ENCODE data around the gene ASIC1. TPM values are rescaled to one million over a fixed set of nuclear protein-coding genes. Genes with fewer than 3 reads are reported as not detected.

ASIC1 gene
- total and polyA plus RNA-seq, 2 donors: 1.3 to 3.6 TPM

- 97% methylated on average over 4 of the region's 4 CpGs for WGBS
Observed at GRCh38 chr12:50038336-50038735, 19.1 kb upstream of the ASIC1 start.

DNA sequence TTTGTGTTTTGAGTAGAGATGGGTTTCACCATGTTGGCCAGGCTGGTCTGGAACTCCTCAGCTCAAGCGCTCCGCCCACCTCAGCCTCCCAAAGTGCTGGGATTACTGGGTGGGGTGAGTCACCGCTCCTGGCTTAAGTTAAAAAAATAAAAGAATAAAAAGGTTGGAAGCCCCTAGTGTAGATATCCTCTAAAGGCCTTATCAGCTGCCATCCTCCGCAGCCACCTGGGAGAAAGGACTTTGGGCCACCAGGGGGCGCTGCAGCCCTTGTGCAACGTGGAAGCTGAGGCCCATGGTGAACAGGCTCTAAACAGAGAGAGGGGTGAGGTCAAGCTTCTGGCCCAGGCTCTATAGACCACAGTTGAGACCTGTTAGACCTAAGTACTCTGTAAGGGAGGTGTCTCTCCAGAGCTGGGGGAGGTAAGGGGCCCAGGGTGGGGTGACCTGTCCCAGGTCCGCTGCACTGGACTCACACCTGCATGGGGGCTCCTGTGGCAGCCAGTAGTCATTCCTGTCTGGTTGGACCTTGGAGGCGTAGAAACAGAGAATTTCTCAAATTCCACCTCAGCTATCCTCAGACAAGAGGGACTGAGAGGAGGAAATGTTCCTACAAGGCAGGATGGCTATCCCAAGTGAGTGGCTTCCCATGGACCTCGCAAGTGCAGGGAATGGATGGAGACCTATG, 18.1 kb upstream of the ASIC1 start:
- Histone ChIP-seq H3K27me3 (ENCODE audit: control insufficient read depth in 2 of 2, insufficient read depth in 1 of 2, low read length in 1 of 2) (peaks cover 0 to 12% of the 10 kb centered on the region in 2 donors), H3K4me1 (ENCODE audit: control insufficient read depth in 2 of 2, insufficient read depth in 2 of 2, low read length in 2 of 2) (peaks cover 0 to 6% of the 10 kb centered on the region in 2 donors), H3K36me3 (ENCODE audit: control insufficient read depth in 2 of 2, insufficient read depth in 2 of 2, low read length in 1 of 2) (no peaks in the 10 kb centered on the region), H3K27ac (ENCODE audit: low read depth in 1 of 2, low read length in 1 of 2) (no peak overlapping the region), H3K9me3 (ENCODE audit: control insufficient read depth in 2 of 2, insufficient read depth in 1 of 2, low read length in 1 of 2) (peaks cover 0 to 3% of the 10 kb centered on the region in 2 donors), H3K4me3 (ENCODE audit: low read length in 2 of 2) (no peak overlapping the region)
- WGBS: 57% methylated on average over 9 of the region's 9 CpGs
- peak in 3 of 9 donors; percentile 72 to 88 (median 87) for DNase-seq (ENCODE audit: low read depth in 6 of 9, low spot score in 9 of 9)

More at GRCh38 chr12:50038336-50038735, 19.1 kb upstream of the ASIC1 start:
- no peaks in the 10 kb centered on the region for H3K36me3 ChIP-seq (ENCODE audit: control insufficient read depth in 2 of 2, insufficient read depth in 2 of 2, low read length in 1 of 2)
- peaks cover 0 to 3% of the 10 kb centered on the region in 2 donors for H3K9me3 ChIP-seq (ENCODE audit: control insufficient read depth in 2 of 2, insufficient read depth in 1 of 2, low read length in 1 of 2)
- H3K27ac ChIP-seq (ENCODE audit: low read depth in 1 of 2, low read length in 1 of 2): no peak overlapping the region
- H3K4me3 ChIP-seq (ENCODE audit: low read length in 2 of 2): no peak overlapping the region
- DNase-seq (ENCODE audit: low read depth in 6 of 9, low spot score in 9 of 9): no peak
- H3K27me3 ChIP-seq (ENCODE audit: control insufficient read depth in 2 of 2, insufficient read depth in 1 of 2, low read length in 1 of 2): peaks cover 0 to 18% of the 10 kb centered on the region in 2 donors
- peaks cover 0 to 8% of the 10 kb centered on the region in 2 donors for H3K4me1 ChIP-seq (ENCODE audit: control insufficient read depth in 2 of 2, insufficient read depth in 2 of 2, low read length in 2 of 2)

GRCh38 chr12:50040657-50041056, 16.7 kb upstream of the ASIC1 start:
- 92% methylated on average over 4 of the region's 4 CpGs for WGBS
- Histone ChIP-seq H3K9me3 (ENCODE audit: control insufficient read depth in 2 of 2, insufficient read depth in 1 of 2, low read length in 1 of 2) (peaks cover 0 to 3% of the 10 kb centered on the region in 2 donors), H3K36me3 (ENCODE audit: control insufficient read depth in 2 of 2, insufficient read depth in 2 of 2, low read length in 1 of 2) (no peaks in the 10 kb centered on the region), H3K27me3 (ENCODE audit: control insufficient read depth in 2 of 2, insufficient read depth in 1 of 2, low read length in 1 of 2) (peaks cover 0 to 12% of the 10 kb centered on the region in 2 donors), H3K27ac (ENCODE audit: low read depth in 1 of 2, low read length in 1 of 2) (no peak overlapping the region), H3K4me1 (ENCODE audit: control insufficient read depth in 2 of 2, insufficient read depth in 2 of 2, low read length in 2 of 2) (peaks cover 0 to 6% of the 10 kb centered on the region in 2 donors), H3K4me3 (ENCODE audit: low read length in 2 of 2) (no peak overlapping the region)
- no peak for DNase-seq (ENCODE audit: low read depth in 6 of 9, low spot score in 9 of 9)

DNA sequence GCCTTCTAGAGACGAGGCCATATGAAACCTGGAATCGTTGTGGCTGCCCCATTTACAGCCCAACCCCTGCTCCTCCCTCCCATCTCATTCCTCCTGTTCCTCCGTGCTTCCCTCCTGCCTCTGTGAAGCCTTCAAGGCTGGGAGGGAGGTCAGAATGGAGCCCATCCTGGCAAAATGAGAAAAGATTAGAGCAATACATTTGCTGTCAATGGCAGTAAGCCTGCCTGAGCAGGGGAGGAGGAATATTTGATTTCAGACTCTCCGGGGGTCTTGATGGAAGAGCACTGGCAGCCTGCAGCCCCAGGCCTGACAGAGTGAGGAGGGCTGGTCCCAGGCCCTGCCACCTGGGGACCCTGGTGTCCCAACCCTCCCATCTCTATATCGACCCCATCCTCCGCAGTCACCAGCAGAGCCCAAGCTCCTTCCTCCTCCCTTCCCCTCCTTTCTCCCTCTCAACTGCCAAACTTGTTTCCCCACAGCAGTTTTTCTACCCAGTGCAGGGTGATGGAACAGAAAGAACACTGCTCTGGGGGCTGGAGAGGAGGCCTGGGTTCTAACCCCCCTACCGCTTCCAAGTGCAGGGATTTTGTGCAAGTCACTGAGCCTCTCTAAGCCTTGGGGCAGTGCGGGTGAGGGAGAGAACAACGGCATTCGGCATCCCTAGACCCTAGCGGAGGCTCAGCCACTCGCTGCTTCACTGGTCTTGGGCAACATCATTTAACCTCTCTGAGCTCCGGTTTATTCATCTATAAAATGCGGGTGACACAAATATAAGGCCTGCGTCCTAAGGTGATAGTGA, 16.1 kb upstream of the ASIC1 start:
- Histone ChIP-seq H3K27me3 (ENCODE audit: control insufficient read depth in 2 of 2, insufficient read depth in 1 of 2, low read length in 1 of 2) (peaks cover 0 to 12% of the 10 kb centered on the region in 2 donors), H3K4me1 (ENCODE audit: control insufficient read depth in 2 of 2, insufficient read depth in 2 of 2, low read length in 2 of 2) (peaks cover 0 to 6% of the 10 kb centered on the region in 2 donors), H3K4me3 (ENCODE audit: low read length in 2 of 2) (no peak overlapping the region), H3K27ac (ENCODE audit: low read depth in 1 of 2, low read length in 1 of 2) (no peak overlapping the region), H3K9me3 (ENCODE audit: control insufficient read depth in 2 of 2, insufficient read depth in 1 of 2, low read length in 1 of 2) (peaks cover 0 to 3% of the 10 kb centered on the region in 2 donors), H3K36me3 (ENCODE audit: control insufficient read depth in 2 of 2, insufficient read depth in 2 of 2, low read length in 1 of 2) (no peaks in the 10 kb centered on the region)
- WGBS: 95% methylated on average over 15 of the region's 15 CpGs
- no peak for DNase-seq (ENCODE audit: low read depth in 6 of 9, low spot score in 9 of 9)

DNA sequence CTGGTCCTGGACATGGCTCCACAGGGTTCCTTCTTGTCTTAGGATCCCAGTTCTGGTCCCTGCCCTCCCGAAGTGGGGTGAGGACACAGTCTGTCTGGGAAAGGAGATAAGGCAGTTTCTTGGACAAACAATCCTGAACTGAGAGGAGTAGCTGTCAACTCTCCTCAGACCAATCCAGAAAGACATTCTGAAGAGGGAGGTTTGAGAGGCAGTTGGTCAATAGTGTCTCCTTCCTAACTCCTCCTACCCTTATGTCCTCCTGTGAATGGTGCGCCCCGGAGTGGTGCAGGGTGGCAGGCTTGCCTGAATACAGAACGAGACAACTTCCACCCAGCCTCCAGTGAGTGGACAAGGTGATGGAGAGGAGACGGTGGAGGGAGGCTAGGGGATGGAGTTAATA, 15.4 kb upstream of the ASIC1 start:
- WGBS: 93% methylated on average over 5 of the region's 5 CpGs
- DNase-seq (ENCODE audit: low read depth in 6 of 9, low spot score in 9 of 9): no peak
- H3K4me1 ChIP-seq (ENCODE audit: control insufficient read depth in 2 of 2, insufficient read depth in 2 of 2, low read length in 2 of 2): peaks cover 0 to 6% of the 10 kb centered on the region in 2 donors

DNA sequence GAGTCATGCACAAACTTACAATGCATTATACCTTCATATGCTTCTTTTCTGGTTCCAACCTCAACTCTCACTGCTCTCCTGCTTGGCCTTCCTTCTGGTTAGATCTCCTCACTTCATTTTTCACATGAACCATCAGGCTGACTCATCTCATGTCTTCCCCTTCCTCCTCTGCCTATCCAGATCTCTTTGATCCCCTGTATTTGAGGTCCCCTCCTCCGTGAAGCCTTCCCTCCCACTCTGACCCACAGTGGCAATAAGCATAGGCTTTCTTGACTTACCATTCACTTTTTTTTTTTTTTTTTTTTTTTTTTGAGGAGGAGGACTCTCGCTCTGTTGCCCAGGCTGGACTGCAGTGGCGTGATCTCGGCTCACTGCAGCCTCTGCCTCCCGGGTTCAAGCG, 14.7 kb upstream of the ASIC1 start:
- 91% methylated on average over 6 of the region's 6 CpGs for WGBS
- DNase-seq (ENCODE audit: low read depth in 6 of 9, low spot score in 9 of 9): no peak
- Histone ChIP-seq H3K4me1 (ENCODE audit: control insufficient read depth in 2 of 2, insufficient read depth in 2 of 2, low read length in 2 of 2) (peaks cover 0 to 6% of the 10 kb centered on the region in 2 donors), H3K27me3 (ENCODE audit: control insufficient read depth in 2 of 2, insufficient read depth in 1 of 2, low read length in 1 of 2) (peaks cover 0 to 15% of the 10 kb centered on the region in 2 donors), H3K36me3 (ENCODE audit: control insufficient read depth in 2 of 2, insufficient read depth in 2 of 2, low read length in 1 of 2) (no peaks in the 10 kb centered on the region), H3K27ac (ENCODE audit: low read depth in 1 of 2, low read length in 1 of 2) (no peak overlapping the region), H3K4me3 (ENCODE audit: low read length in 2 of 2) (no peak overlapping the region), H3K9me3 (ENCODE audit: control insufficient read depth in 2 of 2, insufficient read depth in 1 of 2, low read length in 1 of 2) (peaks cover 0 to 3% of the 10 kb centered on the region in 2 donors)

More for the DNA sequence above, 15.4 kb upstream of the ASIC1 start:
- no peak overlapping the region for H3K4me3 ChIP-seq (ENCODE audit: low read length in 2 of 2)
- H3K27me3 ChIP-seq (ENCODE audit: control insufficient read depth in 2 of 2, insufficient read depth in 1 of 2, low read length in 1 of 2): peaks cover 0 to 12% of the 10 kb centered on the region in 2 donors
- no peak overlapping the region for H3K27ac ChIP-seq (ENCODE audit: low read depth in 1 of 2, low read length in 1 of 2)
- H3K36me3 ChIP-seq (ENCODE audit: control insufficient read depth in 2 of 2, insufficient read depth in 2 of 2, low read length in 1 of 2): no peaks in the 10 kb centered on the region
- H3K9me3 ChIP-seq (ENCODE audit: control insufficient read depth in 2 of 2, insufficient read depth in 1 of 2, low read length in 1 of 2): peaks cover 0 to 3% of the 10 kb centered on the region in 2 donors

GRCh38 chr12:50043308-50043707, 14.1 kb upstream of the ASIC1 start:
- Histone ChIP-seq H3K27me3 (ENCODE audit: control insufficient read depth in 2 of 2, insufficient read depth in 1 of 2, low read length in 1 of 2) (peaks cover 0 to 15% of the 10 kb centered on the region in 2 donors), H3K36me3 (ENCODE audit: control insufficient read depth in 2 of 2, insufficient read depth in 2 of 2, low read length in 1 of 2) (no peaks in the 10 kb centered on the region), H3K27ac (ENCODE audit: low read depth in 1 of 2, low read length in 1 of 2) (no peak overlapping the region), H3K4me1 (ENCODE audit: control insufficient read depth in 2 of 2, insufficient read depth in 2 of 2, low read length in 2 of 2) (peaks cover 0 to 6% of the 10 kb centered on the region in 2 donors), H3K4me3 (ENCODE audit: low read length in 2 of 2) (no peak overlapping the region), H3K9me3 (ENCODE audit: control insufficient read depth in 2 of 2, insufficient read depth in 1 of 2, low read length in 1 of 2) (peaks cover 0 to 3% of the 10 kb centered on the region in 2 donors)
- no peak for DNase-seq (ENCODE audit: low read depth in 6 of 9, low spot score in 9 of 9)
- WGBS: over 99% methylated on average over 2 of the region's 2 CpGs

- WGBS: 91% methylated on average over 6 of the region's 6 CpGs
- Histone ChIP-seq H3K36me3 (ENCODE audit: control insufficient read depth in 2 of 2, insufficient read depth in 2 of 2, low read length in 1 of 2) (no peaks in the 10 kb centered on the region), H3K27ac (ENCODE audit: low read depth in 1 of 2, low read length in 1 of 2) (no peak overlapping the region), H3K4me3 (ENCODE audit: low read length in 2 of 2) (no peak overlapping the region), H3K9me3 (ENCODE audit: control insufficient read depth in 2 of 2, insufficient read depth in 1 of 2, low read length in 1 of 2) (peaks cover 0 to 3% of the 10 kb centered on the region in 2 donors), H3K4me1 (ENCODE audit: control insufficient read depth in 2 of 2, insufficient read depth in 2 of 2, low read length in 2 of 2) (peaks cover 0 to 6% of the 10 kb centered on the region in 2 donors), H3K27me3 (ENCODE audit: control insufficient read depth in 2 of 2, insufficient read depth in 1 of 2, low read length in 1 of 2) (peaks cover 0 to 21% of the 10 kb centered on the region in 2 donors)
- DNase-seq (ENCODE audit: low read depth in 6 of 9, low spot score in 9 of 9): no peak
Observed at GRCh38 chr12:50043854-50044253, 13.5 kb upstream of the ASIC1 start.

GRCh38 chr12:50047693-50048250, 9.6 kb upstream of the ASIC1 start:
- peaks cover 21 to 52% of the 10 kb centered on the region in 2 donors for H3K27me3 ChIP-seq (ENCODE audit: control insufficient read depth in 2 of 2, insufficient read depth in 1 of 2, low read length in 1 of 2)
- DNase-seq (ENCODE audit: low read depth in 6 of 9, low spot score in 9 of 9): no peak
- H3K9me3 ChIP-seq (ENCODE audit: control insufficient read depth in 2 of 2, insufficient read depth in 1 of 2, low read length in 1 of 2): no peaks in the 10 kb centered on the region
- WGBS: 96% methylated on average over 7 of the region's 7 CpGs
- peaks cover 0 to 6% of the 10 kb centered on the region in 2 donors for H3K4me1 ChIP-seq (ENCODE audit: control insufficient read depth in 2 of 2, insufficient read depth in 2 of 2, low read length in 2 of 2)
- no peak overlapping the region for H3K27ac ChIP-seq (ENCODE audit: low read depth in 1 of 2, low read length in 1 of 2)
- no peaks in the 10 kb centered on the region for H3K36me3 ChIP-seq (ENCODE audit: control insufficient read depth in 2 of 2, insufficient read depth in 2 of 2, low read length in 1 of 2)
- H3K4me3 ChIP-seq (ENCODE audit: low read length in 2 of 2): no peak overlapping the region
